Measurements from ENCODE around the gene GABRD. TPM values are rescaled to one million over a fixed set of nuclear protein-coding genes. Genes with fewer than 3 reads are reported as not detected.

Gene GABRD
- total and polyA plus RNA-seq, 12 donors, result 0.72 to 6.6 (median 3.0) TPM; not detected in 1

DNA sequence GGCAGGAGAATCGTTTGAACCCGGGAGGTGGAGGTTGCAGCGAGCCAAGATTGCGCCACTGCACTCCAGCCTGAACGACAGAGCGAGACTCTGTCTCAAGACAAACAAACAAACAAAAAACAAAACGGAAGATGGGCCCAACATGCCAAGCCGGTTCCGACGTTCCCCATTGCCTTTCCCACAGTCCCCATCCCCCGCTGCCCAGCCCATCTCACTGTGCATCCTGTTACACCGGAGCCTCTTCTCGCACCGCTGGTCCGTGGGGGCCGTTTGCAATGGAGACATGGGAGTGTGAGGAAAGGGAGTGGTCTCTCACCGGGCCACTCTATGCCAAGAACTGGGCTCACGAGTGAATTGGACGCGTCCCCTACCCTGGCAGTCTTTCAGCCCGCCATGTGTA, 14.3 kb upstream of the GABRD start:
- Histone ChIP-seq H3K27me3 (peaks cover 21% of the 10 kb centered on the region), H3K4me1 (replicated peaks in 1 of 2) (no peaks in the 10 kb centered on the region), H3K9me3 (replicated peaks in 1 of 3) (no peaks in the 10 kb centered on the region), H3K4me3 (no peak overlapping the region), H3K27ac (no peak overlapping the region), H3K36me3 (replicated peaks in 1 of 2) (no peaks in the 10 kb centered on the region)
- 69 to 88% (median 81%) methylated on average over 15 to 21 of the region's 21 CpGs for WGBS, 4 donors
- no peak for TF ChIP-seq POLR2A (IDR thresholded peaks at IDR 0.05)
- TF ChIP-seq, protein P1, sequence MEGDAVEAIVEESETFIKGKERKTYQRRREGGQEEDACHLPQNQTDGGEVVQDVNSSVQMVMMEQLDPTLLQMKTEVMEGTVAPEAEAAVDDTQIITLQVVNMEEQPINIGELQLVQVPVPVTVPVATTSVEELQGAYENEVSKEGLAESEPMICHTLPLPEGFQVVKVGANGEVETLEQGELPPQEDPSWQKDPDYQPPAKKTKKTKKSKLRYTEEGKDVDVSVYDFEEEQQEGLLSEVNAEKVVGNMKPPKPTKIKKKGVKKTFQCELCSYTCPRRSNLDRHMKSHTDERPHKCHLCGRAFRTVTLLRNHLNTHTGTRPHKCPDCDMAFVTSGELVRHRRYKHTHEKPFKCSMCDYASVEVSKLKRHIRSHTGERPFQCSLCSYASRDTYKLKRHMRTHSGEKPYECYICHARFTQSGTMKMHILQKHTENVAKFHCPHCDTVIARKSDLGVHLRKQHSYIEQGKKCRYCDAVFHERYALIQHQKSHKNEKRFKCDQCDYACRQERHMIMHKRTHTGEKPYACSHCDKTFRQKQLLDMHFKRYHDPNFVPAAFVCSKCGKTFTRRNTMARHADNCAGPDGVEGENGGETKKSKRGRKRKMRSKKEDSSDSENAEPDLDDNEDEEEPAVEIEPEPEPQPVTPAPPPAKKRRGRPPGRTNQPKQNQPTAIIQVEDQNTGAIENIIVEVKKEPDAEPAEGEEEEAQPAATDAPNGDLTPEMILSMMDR (IDR thresholded peaks at IDR 0.05), result no peak
- no peak for DNase-seq
- intact Hi-C loops (cut with DNase I), result no loop called here

DNA sequence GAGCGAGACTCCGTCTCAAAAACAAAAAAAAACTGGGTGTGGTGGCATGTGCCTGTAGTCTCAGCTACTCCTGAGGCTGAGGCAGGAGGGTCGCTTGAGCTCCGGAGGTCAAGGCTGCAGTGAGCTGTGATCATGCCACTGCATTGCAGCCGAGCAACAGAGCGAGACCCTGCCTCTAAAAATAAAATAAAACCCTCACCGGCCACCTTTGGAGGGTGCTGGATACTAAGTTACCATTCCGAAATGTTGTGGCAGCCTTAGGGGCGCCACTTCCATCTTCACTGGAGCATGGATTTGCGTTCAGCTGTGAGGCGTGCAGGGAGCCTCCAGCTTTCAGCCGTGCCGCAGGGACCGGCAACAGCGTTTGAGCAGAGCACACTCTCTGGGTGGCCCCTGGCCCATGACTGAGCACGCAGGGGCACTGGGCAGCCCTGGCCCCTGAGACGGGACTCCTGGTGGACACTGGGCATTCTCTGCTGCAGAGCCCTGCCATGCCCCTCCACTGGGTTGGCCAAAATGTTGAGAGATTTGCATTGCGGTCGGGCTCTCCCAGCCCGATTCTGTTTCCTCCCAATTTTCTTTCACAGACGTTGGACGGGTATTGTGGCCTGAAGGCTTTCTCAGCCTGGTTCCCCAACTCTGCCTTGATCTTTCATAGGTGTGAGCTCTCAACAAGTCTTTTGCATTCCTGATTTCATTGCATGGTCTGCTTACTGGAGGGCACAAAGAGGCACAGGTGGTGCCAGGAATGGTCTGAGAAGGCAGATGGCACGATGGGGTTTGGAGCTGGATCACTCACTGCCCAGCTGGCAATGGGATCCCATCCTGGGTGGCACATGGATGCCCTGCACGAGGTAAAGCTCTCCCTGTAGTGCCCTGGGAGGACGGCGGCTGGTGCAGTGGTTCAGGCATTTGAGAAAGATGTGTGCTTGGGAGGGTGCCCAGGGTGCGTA, 9.8 kb upstream of the GABRD start:
- no peaks in the 10 kb centered on the region for H3K27me3 ChIP-seq
- DNase-seq, result no peak
- no peak overlapping the region for H3K27ac ChIP-seq
- WGBS, 4 donors, result 80 to 86% (median 83%) methylated on average over 19 to 27 of the region's 27 CpGs
- H3K36me3 ChIP-seq (replicated peaks in 1 of 2), result no peaks in the 10 kb centered on the region
- no peaks in the 10 kb centered on the region for H3K9me3 ChIP-seq (replicated peaks in 1 of 3)
- H3K4me3 ChIP-seq, result no peak overlapping the region
- no peaks in the 10 kb centered on the region for H3K4me1 ChIP-seq (replicated peaks in 1 of 2)
- intact Hi-C loops (cut with DNase I), result no loop called here
- no peak for TF ChIP-seq POLR2A (IDR thresholded peaks at IDR 0.05)
- TF ChIP-seq, protein P1 (IDR thresholded peaks at IDR 0.05), result no peak

DNA sequence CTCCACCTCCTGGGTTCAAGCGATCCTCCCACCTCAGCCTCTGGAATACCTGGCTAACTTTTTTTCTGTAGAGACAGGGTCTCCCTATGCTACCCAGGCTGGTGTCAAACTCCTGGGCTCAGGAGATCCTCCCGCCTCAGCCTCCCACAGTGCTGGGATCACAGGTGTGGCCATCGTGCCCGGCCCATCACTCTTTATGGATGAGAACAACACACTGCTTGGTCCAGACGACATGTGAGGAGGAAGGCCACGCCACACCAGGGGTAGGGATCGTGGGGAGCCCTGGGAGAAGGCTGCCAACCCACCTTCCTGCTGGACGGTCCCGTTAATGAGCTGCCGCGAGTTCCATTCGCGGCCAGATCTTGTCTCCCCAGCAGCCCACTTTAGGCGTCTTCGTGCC, 5.0 kb upstream of the GABRD start:
- Histone ChIP-seq H3K9me3 (replicated peaks in 1 of 3) (no peaks in the 10 kb centered on the region), H3K4me3 (no peak overlapping the region), H3K27me3 (peaks cover 6% of the 10 kb centered on the region), H3K36me3 (replicated peaks in 1 of 2) (no peaks in the 10 kb centered on the region), H3K27ac (no peak overlapping the region), H3K4me1 (replicated peaks in 1 of 2) (no peaks in the 10 kb centered on the region)
- TF ChIP-seq POLR2A (IDR thresholded peaks at IDR 0.05), result no peak
- TF ChIP-seq, protein P1 (IDR thresholded peaks at IDR 0.05), result no peak
- intact Hi-C loops (cut with DNase I), result no loop called here
- DNase-seq, result no peak
- WGBS, 4 donors, result 87 to 92% (median 90%) methylated on average over 11 to 15 of the region's 15 CpGs

DNA sequence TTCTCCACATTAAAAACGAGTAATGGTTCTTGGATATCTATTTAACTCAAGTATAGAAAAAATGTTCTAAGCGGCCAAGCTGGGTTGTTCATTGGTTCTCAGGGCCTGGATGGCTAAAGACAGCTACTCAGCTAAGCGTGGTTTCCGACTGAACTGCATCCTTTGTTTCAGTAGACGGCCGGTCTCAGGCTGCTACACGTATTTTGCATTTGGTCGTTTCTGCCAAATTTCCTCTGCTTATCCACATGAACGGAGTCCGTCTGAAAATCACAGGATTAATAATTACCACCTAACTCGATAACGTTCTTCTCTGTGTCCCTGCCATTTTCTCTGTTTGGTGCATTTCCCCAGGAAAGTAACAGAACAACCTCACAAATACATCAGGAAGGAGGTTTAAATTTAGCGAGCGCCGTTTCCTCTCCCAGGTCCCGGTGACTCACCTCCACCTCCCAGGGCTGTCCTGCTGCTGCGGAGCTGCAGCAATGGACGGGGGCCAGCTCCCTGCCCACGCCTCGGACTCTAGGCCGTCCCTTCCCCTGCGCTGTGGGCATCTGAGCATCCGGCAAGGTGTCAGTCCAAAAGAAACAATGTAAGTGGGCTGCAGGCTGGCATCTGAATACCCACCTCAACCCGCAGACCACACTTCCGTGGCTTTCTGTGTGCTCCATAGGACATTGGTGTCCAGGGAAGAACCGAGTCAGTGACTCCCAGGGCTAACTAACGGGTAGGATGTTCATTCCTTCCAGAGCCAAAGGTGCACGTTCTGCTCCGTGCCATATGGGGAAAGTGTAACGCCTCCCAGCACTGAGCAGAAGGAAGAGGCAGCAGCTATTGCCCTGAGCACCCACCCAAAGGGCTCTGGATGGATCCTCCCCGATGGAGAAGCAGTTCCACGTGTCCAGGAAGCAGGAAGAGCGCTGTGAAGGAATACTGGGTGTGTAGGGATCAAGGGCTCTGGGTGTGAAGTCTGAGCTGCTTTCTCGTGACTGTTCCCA, 4.1 kb upstream of the GABRD start:
- no peak for DNase-seq
- 63 to 66% (median 66%) methylated on average over 30 to 34 of the region's 34 CpGs for WGBS, 4 donors
- no peak overlapping the region for H3K4me3 ChIP-seq
- intact Hi-C loops (cut with DNase I), result no loop called here
- peaks cover 14% of the 10 kb centered on the region for H3K27me3 ChIP-seq
- TF ChIP-seq, protein P1 (IDR thresholded peaks at IDR 0.05), result no peak
- TF ChIP-seq POLR2A (IDR thresholded peaks at IDR 0.05), result no peak
- H3K27ac ChIP-seq, result no peak overlapping the region
- no peaks in the 10 kb centered on the region for H3K36me3 ChIP-seq (replicated peaks in 1 of 2)
- peaks cover 0 to 4% of the 10 kb centered on the region in 2 donors for H3K4me1 ChIP-seq (replicated peaks in 1 of 2)
- H3K9me3 ChIP-seq (replicated peaks in 1 of 3), result no peaks in the 10 kb centered on the region

Measured in adrenal gland (tissue), 12 donors.